Skeletal muscle tissue (tissue), 4 donors: ENCODE measurements around the gene EXOC6. TPM values are rescaled to one million over a fixed set of nuclear protein-coding genes. Genes with fewer than 3 reads are reported as not detected.

Experiments used
- H3K27ac ChIP-seq: one replicate; pipeline ENCODE4 v1.7.0; 2013; ENCODE audit warnings: mild to moderate bottlenecking, low read depth, low read length, inconsistent platforms
- H3K27me3 ChIP-seq, 3 donors: one replicate each; pipeline ENCODE4 v1.7.0; 2013; ENCODE audit warnings: low read length in 3 of 3; ENCODE audit not compliant: control insufficient read depth in 3 of 3, insufficient read depth in 3 of 3
- H3K36me3 ChIP-seq, 3 donors: one replicate each; pipeline ENCODE4 v1.7.0; 2013; ENCODE audit warnings: low read length in 3 of 3; ENCODE audit not compliant: control insufficient read depth in 3 of 3, insufficient read depth in 3 of 3
- H3K4me1 ChIP-seq, 3 donors: one replicate each; pipeline ENCODE4 v1.7.0; 2013; ENCODE audit warnings: low read length in 3 of 3, mild to moderate bottlenecking in 3 of 3; ENCODE audit not compliant: control insufficient read depth in 3 of 3, insufficient read depth in 3 of 3
- H3K4me3 ChIP-seq, 3 donors: one replicate each; pipeline ENCODE4 v1.7.0; 2013; ENCODE audit warnings: low read length in 3 of 3
- H3K9ac ChIP-seq, 3 donors: one replicate each; pipeline ENCODE4 v1.7.0; 2013; ENCODE audit warnings: low read length in 3 of 3, mild to moderate bottlenecking in 3 of 3, moderate library complexity in 2 of 3, low read depth in 1 of 3
- H3K9me3 ChIP-seq, 3 donors: one replicate each; pipeline ENCODE4 v1.7.0; 2013; ENCODE audit warnings: low read length in 3 of 3; ENCODE audit not compliant: control insufficient read depth in 3 of 3
- total RNA-seq: library from RNA; depleted of rRNA; stranded (reverse); fragments of >200 nt; gene quantifications from one replicate; pipeline ENCODE4 v1.2.3, GENCODE V29; 2014
- donor health status: Osteomylitis.

EXOC6 gene
- total RNA-seq, 1 donor from 2014 or later, result 54.8 TPM

GRCh38 chr10:93065675-93066543, 217.6 kb downstream of the EXOC6 start:
- Histone ChIP-seq H3K27ac (no peak overlapping the region), H3K4me3 (no peak overlapping the region), H3K4me1 (peaks cover 14 to 34% (median 22%) of the 10 kb centered on the region in 3 donors), H3K9me3 (peaks cover 0 to 2% (median 0%) of the 10 kb centered on the region in 3 donors), H3K36me3 (no peaks in the 10 kb centered on the region), H3K9ac (no peak overlapping the region), H3K27me3 (peaks cover 81 to 90% (median 84%) of the 10 kb centered on the region in 3 donors)

GRCh38 chr10:93066544-93066913, 218.2 kb downstream of the EXOC6 start:
- Histone ChIP-seq H3K4me3 (no peak overlapping the region), H3K27ac (no peak overlapping the region), H3K27me3 (peaks cover 80 to 84% (median 83%) of the 10 kb centered on the region in 3 donors), H3K4me1 (peaks cover 11 to 31% (median 19%) of the 10 kb centered on the region in 3 donors), H3K36me3 (no peaks in the 10 kb centered on the region), H3K9ac (no peak overlapping the region), H3K9me3 (peaks cover 0 to 2% (median 0%) of the 10 kb centered on the region in 3 donors)

- H3K9me3 ChIP-seq, result peaks cover 0 to 2% (median 0%) of the 10 kb centered on the region in 3 donors
- H3K27me3 ChIP-seq, result peaks cover 84 to 87% (median 85%) of the 10 kb centered on the region in 3 donors
- H3K9ac ChIP-seq, result no peak overlapping the region
- H3K36me3 ChIP-seq, result no peaks in the 10 kb centered on the region
- H3K4me1 ChIP-seq, result peaks cover 11 to 31% (median 18%) of the 10 kb centered on the region in 3 donors
- no peak overlapping the region for H3K27ac ChIP-seq
- no peak overlapping the region for H3K4me3 ChIP-seq
Observed at GRCh38 chr10:93067443-93068365, 219.4 kb downstream of the EXOC6 start.

GRCh38 chr10:93068411-93069244, 220.3 kb downstream of the EXOC6 start:
- peaks cover 17 to 33% (median 25%) of the 10 kb centered on the region in 3 donors for H3K4me1 ChIP-seq
- peaks cover 86 to 93% (median 91%) of the 10 kb centered on the region in 3 donors for H3K27me3 ChIP-seq
- no peaks in the 10 kb centered on the region for H3K36me3 ChIP-seq
- H3K27ac ChIP-seq, result no peak overlapping the region
- peaks cover 0 to 2% (median 0%) of the 10 kb centered on the region in 3 donors for H3K9me3 ChIP-seq
- H3K4me3 ChIP-seq, result peak overlapping the region in 1 of 3 donors; percentile 2
- H3K9ac ChIP-seq, result no peak overlapping the region

- Histone ChIP-seq H3K27me3 (peaks cover 87 to 93% (median 88%) of the 10 kb centered on the region in 3 donors), H3K4me3 (no peak overlapping the region), H3K9me3 (peaks cover 0 to 2% (median 0%) of the 10 kb centered on the region in 3 donors), H3K27ac (no peak overlapping the region), H3K9ac (no peak overlapping the region), H3K4me1 (peaks cover 21 to 39% (median 27%) of the 10 kb centered on the region in 3 donors), H3K36me3 (no peaks in the 10 kb centered on the region)
Observed at GRCh38 chr10:93069245-93069561, 220.9 kb downstream of the EXOC6 start.

GRCh38 chr10:93070378-93071176, 222.3 kb downstream of the EXOC6 start:
- Histone ChIP-seq H3K9ac (no peak overlapping the region), H3K9me3 (no peaks in the 10 kb centered on the region), H3K4me1 (peaks cover 28 to 45% (median 33%) of the 10 kb centered on the region in 3 donors), H3K27ac (no peak overlapping the region), H3K36me3 (no peaks in the 10 kb centered on the region), H3K4me3 (no peak overlapping the region), H3K27me3 (peaks cover 86 to 92% (median 88%) of the 10 kb centered on the region in 3 donors)

- no peak overlapping the region for H3K9ac ChIP-seq
- H3K36me3 ChIP-seq, result no peaks in the 10 kb centered on the region
- H3K4me1 ChIP-seq, result peaks cover 28 to 43% (median 33%) of the 10 kb centered on the region in 3 donors
- H3K9me3 ChIP-seq, result no peaks in the 10 kb centered on the region
- peaks cover 86 to 93% (median 88%) of the 10 kb centered on the region in 3 donors for H3K27me3 ChIP-seq
- no peak overlapping the region for H3K27ac ChIP-seq
- no peak overlapping the region for H3K4me3 ChIP-seq
Observed at GRCh38 chr10:93071177-93071472, 222.8 kb downstream of the EXOC6 start.

- Histone ChIP-seq H3K36me3 (no peaks in the 10 kb centered on the region), H3K27ac (no peak overlapping the region), H3K9ac (peak overlapping the region in 2 of 3 donors; percentile 48 to 54), H3K9me3 (no peaks in the 10 kb centered on the region), H3K4me1 (peaks cover 28 to 43% (median 33%) of the 10 kb centered on the region in 3 donors), H3K4me3 (peak overlapping the region; percentile 57 to 62 (median 58)), H3K27me3 (peaks cover 84 to 93% (median 88%) of the 10 kb centered on the region in 3 donors)
Observed at GRCh38 chr10:93071674-93072224, 223.4 kb downstream of the EXOC6 start.
